Stimulated activated CD4-positive, alpha-beta T cell treated with anti-CD3 and anti-CD28 coated beads, TNF-alpha, amount 100 ng/mL, for 24 hours (primary cell): ENCODE data around the gene HIPK4.
A peak's percentile ranks its signal among the peaks of the same experiment; 100 is the strongest.

Experiments used
- DNase-seq, 3 experiments: peaks; one replicate each; pipeline ENCODE4 v3.0.0-alpha.2; 2020; ENCODE audit warnings: low read depth in 3 of 3

Gene HIPK4

DNA sequence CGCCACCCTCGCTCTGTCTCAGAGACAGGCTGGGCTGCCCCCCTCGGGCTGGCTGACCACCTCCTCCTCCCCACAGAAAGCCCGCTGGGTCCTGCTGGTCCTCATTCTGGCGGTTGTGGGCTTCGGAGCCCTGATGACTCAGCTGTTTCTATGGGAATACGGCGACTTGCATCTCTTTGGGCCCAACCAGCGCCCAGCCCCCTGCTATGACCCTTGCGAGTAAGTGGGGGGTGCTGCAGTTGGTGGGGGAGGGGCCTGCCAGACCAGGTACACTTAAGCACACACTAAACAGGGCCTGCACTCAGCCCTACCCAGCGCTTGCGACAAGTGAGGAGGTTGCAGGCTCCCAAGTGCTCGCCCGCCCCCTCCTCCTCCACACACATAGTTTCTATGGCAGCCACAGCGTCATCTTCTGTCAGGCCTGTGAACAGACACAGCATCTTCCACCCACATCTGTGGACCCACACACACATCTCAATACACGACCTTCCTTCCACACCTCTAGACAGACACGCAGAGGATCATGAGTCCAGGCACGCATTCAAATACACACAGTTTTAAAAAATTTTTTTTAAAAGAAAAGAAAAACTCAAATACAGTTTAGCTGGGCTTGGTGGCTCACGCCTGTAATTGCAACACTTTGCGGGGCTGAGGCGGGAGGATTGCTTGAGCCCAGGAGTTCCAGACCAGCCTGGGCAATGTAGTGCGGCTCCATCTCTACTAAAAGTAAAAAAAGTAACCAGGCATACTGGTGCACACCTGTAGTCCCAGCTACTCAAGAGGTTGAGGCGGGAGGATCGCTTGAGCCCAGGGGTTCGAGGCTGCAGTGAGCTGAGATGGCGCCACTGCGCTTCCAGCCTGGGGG is 23.1 kb downstream of the HIPK4 start:
- DNase-seq, result no peak

DNA sequence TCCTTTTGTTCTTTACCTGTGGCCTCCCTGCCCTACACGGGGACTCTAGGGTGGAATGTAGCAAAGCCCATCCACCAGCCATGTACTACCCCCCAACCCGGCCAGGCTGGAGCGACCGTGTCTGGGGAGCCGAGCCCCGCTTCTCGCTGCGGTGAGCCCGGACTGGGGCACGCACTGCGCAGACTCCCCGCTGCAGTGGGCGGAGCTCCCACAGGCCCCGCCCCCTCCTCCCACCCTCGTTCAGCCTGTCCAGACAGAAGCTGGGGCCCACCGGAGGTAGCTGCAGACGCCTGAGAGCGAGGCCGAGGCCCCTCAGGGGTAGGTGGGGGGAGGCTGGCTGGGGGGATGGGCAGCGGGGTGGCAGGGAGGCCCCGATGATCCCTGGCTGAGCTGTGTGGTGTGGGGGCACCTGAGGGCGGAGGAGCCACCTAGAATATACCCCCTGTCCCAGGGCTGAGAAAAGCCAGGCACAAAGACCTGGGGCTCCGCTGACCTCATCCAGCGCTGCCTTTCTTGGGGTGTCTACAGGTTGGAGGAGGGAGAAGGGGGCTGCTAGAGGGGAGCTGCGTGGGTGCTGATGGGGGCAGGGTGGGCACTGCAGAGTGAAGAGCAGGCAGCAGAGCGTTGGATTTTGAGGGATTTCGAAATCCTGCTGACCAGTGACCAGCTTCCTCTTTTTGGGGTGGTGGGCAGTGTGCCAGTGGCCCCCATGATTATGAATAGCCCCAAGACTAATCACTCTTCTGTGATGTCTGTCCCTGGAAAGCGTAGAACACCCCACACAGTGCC is 24.2 kb downstream of the HIPK4 start:
- peak in 2 of 3 experiments; percentile 22 to 68 for DNase-seq

GRCh38 chr19:40365010-40365409 is 25.0 kb downstream of the HIPK4 start:
- DNase-seq, result no peak

- DNase-seq, result no peak
Observed at GRCh38 chr19:40363069-40363468, 26.9 kb downstream of the HIPK4 start.

- DNase-seq, result no peak
Observed at GRCh38 chr19:40362160-40362559, 27.8 kb downstream of the HIPK4 start.

DNA sequence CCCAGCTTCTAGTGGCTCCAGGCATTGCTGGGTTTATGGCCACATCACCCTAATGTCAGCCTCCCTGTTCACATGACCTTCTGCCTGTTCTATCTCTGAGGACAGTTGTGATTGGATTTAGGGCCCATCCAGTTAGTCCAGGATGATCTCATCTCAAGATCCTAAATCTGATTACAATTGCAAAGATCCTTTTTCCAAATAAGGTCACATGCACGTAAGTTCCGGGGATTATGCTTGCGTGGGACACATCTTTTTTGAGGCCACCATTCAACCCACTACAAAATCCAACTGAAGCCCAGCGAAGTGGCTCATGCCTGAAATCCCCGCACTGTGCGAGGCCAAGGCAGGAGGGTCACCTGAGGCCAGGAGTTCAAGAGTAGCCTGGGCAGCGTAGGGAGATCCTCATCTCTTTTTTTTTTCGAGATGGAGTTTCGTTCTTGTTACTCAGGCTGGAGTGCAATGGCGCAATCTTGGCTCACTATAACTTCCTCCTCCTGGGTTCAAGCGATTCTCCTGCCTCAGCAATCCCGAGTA is 29.2 kb downstream of the HIPK4 start:
- no peak for DNase-seq

DNA sequence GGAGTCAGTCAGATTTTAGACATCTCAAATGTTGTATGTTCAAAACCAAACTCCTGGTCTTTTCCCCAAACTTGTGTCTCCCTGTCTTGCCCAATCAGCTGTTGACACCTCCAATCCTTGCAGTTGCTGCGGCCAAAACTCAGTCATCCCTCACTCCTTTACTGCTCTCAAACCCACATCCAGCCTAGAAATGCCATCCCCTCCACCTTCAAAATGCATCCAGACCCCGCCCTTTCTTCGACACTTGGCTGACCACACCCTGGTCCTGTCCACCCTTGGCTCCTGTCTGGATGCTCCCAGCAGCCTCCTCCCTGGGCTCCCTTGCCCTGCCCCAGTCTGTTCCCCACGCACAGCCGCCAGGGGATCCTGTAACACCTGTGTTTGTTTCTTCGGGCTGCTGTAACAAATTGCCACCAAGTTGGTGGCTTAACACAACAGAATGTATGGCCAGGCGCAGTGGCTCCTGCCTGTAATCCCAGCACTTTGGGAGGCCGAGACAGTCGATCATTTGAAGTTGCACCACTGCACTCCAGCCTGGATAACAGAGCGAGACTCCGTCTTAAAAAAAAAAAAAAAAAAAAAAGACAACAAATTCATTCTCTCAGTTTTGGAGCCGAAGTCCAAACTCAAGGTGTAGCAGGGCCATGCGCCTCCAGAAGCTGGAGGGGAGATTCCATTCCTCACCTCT is 29.8 kb downstream of the HIPK4 start:
- no peak for DNase-seq

- DNase-seq, result no peak
Observed at GRCh38 chr19:40358773-40359172, 31.2 kb downstream of the HIPK4 start.

- DNase-seq, result no peak
Observed at GRCh38 chr19:40357640-40358039, 32.3 kb downstream of the HIPK4 start.

- DNase-seq, result no peak
Observed at GRCh38 chr19:40356681-40357595, 33.0 kb downstream of the HIPK4 start.

GRCh38 chr19:40355975-40356680 is 33.9 kb downstream of the HIPK4 start:
- no peak for DNase-seq

GRCh38 chr19:40348961-40349507 is 40.9 kb downstream of the HIPK4 start:
- DNase-seq, result no peak

GRCh38 chr19:40348125-40348913 is 41.7 kb downstream of the HIPK4 start, which contains the start of the genes C19orf47 and PLD3:
C19orf47 (minus strand) TSS chr19:40348397; CDS start chr19:40341857, 6,540 bp downstream.
PLD3 (plus strand) TSS chr19:40348695; CDS start chr19:40366484, 17,789 bp downstream.
- peak; percentile 97 to 99 (median 97) for DNase-seq

DNA sequence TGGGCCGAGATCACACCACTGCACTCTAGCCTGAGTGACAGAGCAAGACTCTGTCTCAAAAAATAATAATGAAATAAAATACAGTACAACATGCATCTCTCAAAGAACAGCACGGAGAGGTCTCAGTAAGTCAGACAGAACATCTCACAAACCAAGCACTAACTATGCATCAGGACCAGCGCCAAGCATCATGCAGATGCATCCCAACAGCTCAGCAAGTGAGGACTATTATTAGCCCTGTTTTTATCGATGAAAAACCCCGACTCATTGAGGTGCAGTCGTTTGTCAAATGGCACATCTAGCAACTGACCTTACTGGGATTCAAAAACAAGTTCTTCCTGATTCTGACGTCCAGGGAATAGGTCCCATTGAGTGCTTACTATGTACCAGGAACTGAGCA is 45.6 kb downstream of the HIPK4 start:
- DNase-seq, result no peak

- no peak for DNase-seq
Observed at GRCh38 chr19:40342644-40343311, 47.2 kb downstream of the HIPK4 start.

GRCh38 chr19:40341601-40342482 is 48.1 kb downstream of the HIPK4 start:
- DNase-seq, result no peak

DNA sequence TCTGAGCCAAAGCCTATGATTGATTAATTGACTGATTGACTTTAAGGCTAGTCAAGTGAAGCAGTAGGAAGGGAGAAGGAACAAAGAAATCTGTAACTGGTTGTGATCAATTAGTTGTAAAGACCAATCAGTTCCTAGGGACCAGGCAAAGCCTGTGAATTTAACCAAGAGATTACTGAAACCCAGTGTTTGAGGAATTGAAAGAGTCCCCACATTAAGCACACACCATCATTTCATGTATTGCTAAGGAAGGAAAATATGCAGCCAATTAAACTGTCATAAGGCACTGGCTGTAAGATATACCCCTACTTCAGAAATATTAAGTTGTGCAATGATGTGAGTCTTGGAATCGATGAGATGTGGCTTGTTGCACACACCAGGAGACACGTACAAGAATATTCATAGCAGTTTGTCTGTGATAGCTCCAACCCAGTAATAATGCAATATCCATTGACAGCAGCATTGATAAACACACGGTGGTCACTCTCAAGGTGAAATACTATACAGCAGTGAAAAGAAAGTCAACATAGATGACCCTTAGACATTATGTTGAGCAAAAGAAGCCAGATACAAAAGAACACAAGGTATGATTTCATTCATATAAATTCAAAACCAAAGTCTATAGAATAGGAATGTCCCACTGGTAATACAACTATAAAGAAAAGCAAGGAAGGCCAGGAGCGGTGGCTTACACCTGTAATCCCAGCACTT is 50.8 kb downstream of the HIPK4 start:
- DNase-seq, result no peak
